Hepatocyte (in vitro differentiated cells): ENCODE measurements around the gene MIOX. TPM values are rescaled to one million over a fixed set of nuclear protein-coding genes. Genes with fewer than 3 reads are reported as not detected.

Experiments used
- DNase-seq: peaks from one replicate; pipeline ENCODE4 v3.0.0-alpha.2; 2016; ENCODE audit warnings: low spot score
- H2AFZ ChIP-seq: fragments of 200-600 bp; sonication (generic); 2 replicates; pipeline ENCODE4 v1.6.0; 2016; ENCODE audit warnings: antibody characterized with exemption, mild to moderate bottlenecking
- H3K27ac ChIP-seq: fragments of 200-600 bp; sonication (generic); 2 replicates; pipeline ENCODE4 v1.5.1; 2016; ENCODE audit warnings: mild to moderate bottlenecking
- H3K27me3 ChIP-seq: fragments of 200-600 bp; sonication (generic); 2 replicates; pipeline ENCODE4 v1.6.1; 2016
- H3K36me3 ChIP-seq: fragments of 200-600 bp; sonication (generic); replicated peaks from 2 replicates; pipeline ENCODE4 v1.5.1; 2016; ENCODE audit warnings: low read depth; ENCODE audit not compliant: insufficient read depth
- H3K4me1 ChIP-seq: fragments of 200-600 bp; sonication (generic); 2 replicates; pipeline ENCODE4 v1.5.1; 2016; ENCODE audit warnings: mild to moderate bottlenecking, moderate library complexity; ENCODE audit not compliant: insufficient read depth
- H3K4me2 ChIP-seq: fragments of 200-600 bp; sonication (generic); 2 replicates; pipeline ENCODE4 v1.6.0; 2016
- H3K4me3 ChIP-seq: fragments of 200-600 bp; sonication (generic); 2 replicates; pipeline ENCODE4 v1.5.1; 2016; ENCODE audit warnings: mild to moderate bottlenecking
- H3K79me2 ChIP-seq: fragments of 200-600 bp; sonication (generic); 2 replicates; pipeline ENCODE4 v1.6.0; 2017; ENCODE audit warnings: mild to moderate bottlenecking
- H3K9me2 ChIP-seq: fragments of 200-600 bp; sonication (generic); replicated peaks from 2 replicates; pipeline ENCODE4 v1.6.0; 2017; ENCODE audit warnings: mild to moderate bottlenecking; ENCODE audit not compliant: insufficient read depth
- H3K9me3 ChIP-seq: fragments of 200-600 bp; sonication (generic); 2 replicates; pipeline ENCODE4 v1.5.1; 2016; ENCODE audit warnings: low read depth, mild to moderate bottlenecking
- H4K20me1 ChIP-seq: fragments of 200-600 bp; sonication (generic); 2 replicates; pipeline ENCODE4 v1.6.0; 2016; ENCODE audit warnings: mild to moderate bottlenecking; ENCODE audit not compliant: insufficient read depth, poor library complexity, severe bottlenecking
- CTCF ChIP-seq: fragments of 200-600 bp; sonication (generic); IDR thresholded peaks from 2 replicates; pipeline ENCODE4 v1.5.1; 2016; ENCODE audit warnings: antibody characterized with exemption, mild to moderate bottlenecking; ENCODE audit not compliant: poor library complexity
- EZH2 ChIP-seq: fragments of 200-600 bp; sonication (generic); IDR thresholded peaks from 2 replicates; pipeline ENCODE4 v1.6.1; 2016; ENCODE audit warnings: antibody characterized with exemption, mild to moderate bottlenecking, borderline replicate concordance
- EZH2phosphoT487 ChIP-seq: fragments of 200-600 bp; sonication (generic); IDR thresholded peaks from one replicate; pipeline ENCODE4 v1.6.1; 2018; ENCODE audit warnings: antibody characterized with exemption, mild to moderate bottlenecking, low read depth, moderate library complexity; ENCODE audit not compliant: unreplicated experiment, severe bottlenecking
- WGBS: methylation state at CpG from one replicate; pipeline ENCODE4 v1.1.6; 2016; ENCODE audit warnings: low lambda C conversion rate; ENCODE audit errors: missing lambda C conversion rate; 5-methylcytosine and 5-hydroxymethylcytosine counted together
- polyA plus RNA-seq: library from polyadenylated mRNA; unstranded; fragments of >200 nt; fragmentation: Nextera tagmentation; extraction: Ambion mirVana; gene quantifications from 2 replicates; pipeline ENCODE4 v1.2.1, GENCODE V29; 2016
- total RNA-seq: library from RNA; depleted of rRNA; stranded (reverse); fragments of >200 nt; gene quantifications from 2 replicates; pipeline ENCODE4 v1.2.3, GENCODE V29; 2014

The MIOX gene
- total and polyA plus RNA-seq, 2 experiments from 2014 or later, result not detected

- DNase-seq, result no peak
- H4K20me1 ChIP-seq, result no peaks in the 10 kb centered on the region
- peak within 1 kb of the TSS; percentile 100 for H2AFZ ChIP-seq
- peak within 1 kb of the TSS; percentile 95 for H3K27ac ChIP-seq
- H3K79me2 ChIP-seq, result peaks cover 54% of the 10 kb centered on the region
- H3K27me3 ChIP-seq, result no peaks in the 10 kb centered on the region
- no peaks in the 10 kb centered on the region for H3K9me2 ChIP-seq
- H3K4me3 ChIP-seq, result peak within 1 kb of the TSS; percentile 99
- H3K9me3 ChIP-seq, result no peaks in the 10 kb centered on the region
- TF ChIP-seq CTCF (no peak), EZH2 (no peak), EZH2phosphoT487 (no peak)
- H3K36me3 ChIP-seq, result no peaks in the 10 kb centered on the region
- H3K4me1 ChIP-seq, result peaks cover 14% of the 10 kb centered on the region
- under 1% methylated on average over 24 of the region's 62 CpGs for WGBS
- peak within 1 kb of the TSS; percentile 96 for H3K4me2 ChIP-seq
Measured at GRCh38 chr22:50507421-50507990, 20.8 kb downstream of the MIOX start, which contains the start of gene LMF2. LMF2 (minus strand) TSS chr22:50507702; CDS start chr22:50507675, 27 bp downstream.

GRCh38 chr22:50507991-50508884 is 21.6 kb downstream of the MIOX start, which contains the start of gene NCAPH2:
NCAPH2 (plus strand) TSS chr22:50508224; CDS start chr22:50508338, 114 bp downstream.
- DNase-seq, result peak; percentile 99
- peak; percentile 13 for TF ChIP-seq CTCF
- no peak for TF ChIP-seq EZH2
- H3K27me3 ChIP-seq, result no peaks in the 10 kb centered on the region
- WGBS, result 1% methylated on average over 62 of the region's 76 CpGs
- H3K9me3 ChIP-seq, result no peaks in the 10 kb centered on the region
- peak within 1 kb of the TSS; percentile 99 for H3K4me3 ChIP-seq
- no peaks in the 10 kb centered on the region for H3K9me2 ChIP-seq
- peaks cover 14% of the 10 kb centered on the region for H3K4me1 ChIP-seq
- peaks cover 61% of the 10 kb centered on the region for H3K79me2 ChIP-seq
- peak within 1 kb of the TSS; percentile 95 for H3K27ac ChIP-seq
- peak within 1 kb of the TSS; percentile 100 for H2AFZ ChIP-seq
- no peaks in the 10 kb centered on the region for H3K36me3 ChIP-seq
- H3K4me2 ChIP-seq, result peak within 1 kb of the TSS; percentile 96
- no peaks in the 10 kb centered on the region for H4K20me1 ChIP-seq

GRCh38 chr22:50508897-50509296 is 22.2 kb downstream of the MIOX start:
- TF ChIP-seq EZH2 (no peak), EZH2phosphoT487 (no peak), CTCF (no peak)
- H3K9me2 ChIP-seq, result no peaks in the 10 kb centered on the region
- no peaks in the 10 kb centered on the region for H3K36me3 ChIP-seq
- peak overlapping the region; percentile 56 for H3K4me3 ChIP-seq
- H2AFZ ChIP-seq, result no peak overlapping the region
- WGBS, result 55% methylated on average over 3 of the region's 3 CpGs
- no peaks in the 10 kb centered on the region for H4K20me1 ChIP-seq
- peaks cover 14% of the 10 kb centered on the region for H3K4me1 ChIP-seq
- DNase-seq, result peak; percentile 5
- peak overlapping the region; percentile 81 for H3K4me2 ChIP-seq
- H3K27ac ChIP-seq, result peak overlapping the region; percentile 95
- no peaks in the 10 kb centered on the region for H3K27me3 ChIP-seq
- H3K9me3 ChIP-seq, result no peaks in the 10 kb centered on the region
- peaks cover 68% of the 10 kb centered on the region for H3K79me2 ChIP-seq
